LoVo (cell line): ENCODE results near the gene DYNC1LI1.
A peak's percentile ranks its signal among the peaks of the same experiment; 100 is the strongest.

Experiments
- DNase-seq: peaks from one replicate; pipeline ENCODE4 v3.0.0-alpha.2; 2016; ENCODE audit warnings: low spot score

Gene DYNC1LI1

GRCh38 chr3:32570421-32571191 lies at the start of gene DYNC1LI1:
Gene DYNC1LI1 (minus strand): TSS chr3:32570858. CDS start chr3:32570770, 88 bp downstream.
- peak; percentile 95 for DNase-seq

GRCh38 chr3:32619395-32619794 lies 48.7 kb upstream of the DYNC1LI1 start:
- DNase-seq: no peak

- DNase-seq: no peak
Observed at GRCh38 chr3:32616267-32616962, 45.8 kb upstream of the DYNC1LI1 start.

GRCh38 chr3:32614956-32615355 lies 44.3 kb upstream of the DYNC1LI1 start:
- no peak for DNase-seq

GRCh38 chr3:32613183-32613582 lies 42.5 kb upstream of the DYNC1LI1 start:
- DNase-seq: no peak

GRCh38 chr3:32612547-32612946 lies 41.9 kb upstream of the DYNC1LI1 start:
- DNase-seq: no peak

- DNase-seq: no peak
Observed at GRCh38 chr3:32607522-32607921, 36.9 kb upstream of the DYNC1LI1 start.

GRCh38 chr3:32606960-32607359 lies 36.3 kb upstream of the DYNC1LI1 start:
- no peak for DNase-seq

GRCh38 chr3:32606277-32606676 lies 35.6 kb upstream of the DYNC1LI1 start:
- DNase-seq: no peak

GRCh38 chr3:32603064-32603463 lies 32.4 kb upstream of the DYNC1LI1 start:
- no peak for DNase-seq

- DNase-seq: no peak
Observed at GRCh38 chr3:32602206-32602605, 31.5 kb upstream of the DYNC1LI1 start.

- no peak for DNase-seq
Observed at GRCh38 chr3:32601722-32602121, 31.1 kb upstream of the DYNC1LI1 start.

- DNase-seq: no peak
Observed at GRCh38 chr3:32597656-32598055, 27.0 kb upstream of the DYNC1LI1 start.

- DNase-seq: no peak
Observed at GRCh38 chr3:32596909-32597369, 26.3 kb upstream of the DYNC1LI1 start.

- DNase-seq: no peak
Observed at GRCh38 chr3:32596282-32596908, 25.7 kb upstream of the DYNC1LI1 start.

- DNase-seq: no peak
Observed at GRCh38 chr3:32595323-32595722, 24.7 kb upstream of the DYNC1LI1 start.

GRCh38 chr3:32593903-32594525 lies 23.4 kb upstream of the DYNC1LI1 start:
- no peak for DNase-seq

GRCh38 chr3:32592696-32593353 lies 22.2 kb upstream of the DYNC1LI1 start:
- DNase-seq: no peak

- DNase-seq: no peak
Observed at GRCh38 chr3:32592011-32592410, 21.4 kb upstream of the DYNC1LI1 start.

- no peak for DNase-seq
Observed at GRCh38 chr3:32591186-32591585, 20.5 kb upstream of the DYNC1LI1 start.

- DNase-seq: no peak
Observed at GRCh38 chr3:32586356-32586755, 15.7 kb upstream of the DYNC1LI1 start.

GRCh38 chr3:32584660-32585059 lies 14.0 kb upstream of the DYNC1LI1 start:
- no peak for DNase-seq
